ENCODE data around the gene CYP24A1. TPM values are rescaled to one million over a fixed set of nuclear protein-coding genes. Genes with fewer than 3 reads are reported as not detected.
"Not testable (repeated sequence)": the region's sequence is repeated elsewhere in the genome, so short reads cannot be mapped to it uniquely, and the experiment has no call there.

CYP24A1 gene
- total and polyA plus RNA-seq, 11 donors, result not detected

DNA sequence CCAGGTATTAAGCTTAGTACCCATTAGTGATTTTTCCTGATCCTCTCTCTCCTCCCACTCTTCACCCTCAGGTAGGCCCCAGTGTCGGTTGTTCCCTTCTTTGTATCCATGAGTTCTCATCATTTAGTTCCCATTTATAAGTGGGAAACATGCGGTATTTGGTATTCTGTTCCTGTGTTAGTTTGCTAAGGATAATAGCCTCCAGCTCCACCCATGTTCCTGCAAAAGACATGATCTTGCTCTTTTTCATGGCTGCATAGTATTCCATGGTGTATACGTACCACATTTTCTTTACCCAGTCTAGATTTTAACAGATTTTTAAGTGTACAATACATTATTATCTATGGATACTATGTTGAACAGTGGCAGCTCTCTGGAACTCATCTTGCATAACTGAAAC, 44.4 kb downstream of the CYP24A1 start:
- 94 to 98% (median 97%) methylated on average over 3 of the region's 3 CpGs for WGBS, 4 donors
- H3K27ac ChIP-seq, result no peak overlapping the region
- TF ChIP-seq, protein P1, sequence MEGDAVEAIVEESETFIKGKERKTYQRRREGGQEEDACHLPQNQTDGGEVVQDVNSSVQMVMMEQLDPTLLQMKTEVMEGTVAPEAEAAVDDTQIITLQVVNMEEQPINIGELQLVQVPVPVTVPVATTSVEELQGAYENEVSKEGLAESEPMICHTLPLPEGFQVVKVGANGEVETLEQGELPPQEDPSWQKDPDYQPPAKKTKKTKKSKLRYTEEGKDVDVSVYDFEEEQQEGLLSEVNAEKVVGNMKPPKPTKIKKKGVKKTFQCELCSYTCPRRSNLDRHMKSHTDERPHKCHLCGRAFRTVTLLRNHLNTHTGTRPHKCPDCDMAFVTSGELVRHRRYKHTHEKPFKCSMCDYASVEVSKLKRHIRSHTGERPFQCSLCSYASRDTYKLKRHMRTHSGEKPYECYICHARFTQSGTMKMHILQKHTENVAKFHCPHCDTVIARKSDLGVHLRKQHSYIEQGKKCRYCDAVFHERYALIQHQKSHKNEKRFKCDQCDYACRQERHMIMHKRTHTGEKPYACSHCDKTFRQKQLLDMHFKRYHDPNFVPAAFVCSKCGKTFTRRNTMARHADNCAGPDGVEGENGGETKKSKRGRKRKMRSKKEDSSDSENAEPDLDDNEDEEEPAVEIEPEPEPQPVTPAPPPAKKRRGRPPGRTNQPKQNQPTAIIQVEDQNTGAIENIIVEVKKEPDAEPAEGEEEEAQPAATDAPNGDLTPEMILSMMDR (IDR thresholded peaks at IDR 0.05), result no peak
- no peak for TF ChIP-seq POLR2A (IDR thresholded peaks at IDR 0.05)

DNA sequence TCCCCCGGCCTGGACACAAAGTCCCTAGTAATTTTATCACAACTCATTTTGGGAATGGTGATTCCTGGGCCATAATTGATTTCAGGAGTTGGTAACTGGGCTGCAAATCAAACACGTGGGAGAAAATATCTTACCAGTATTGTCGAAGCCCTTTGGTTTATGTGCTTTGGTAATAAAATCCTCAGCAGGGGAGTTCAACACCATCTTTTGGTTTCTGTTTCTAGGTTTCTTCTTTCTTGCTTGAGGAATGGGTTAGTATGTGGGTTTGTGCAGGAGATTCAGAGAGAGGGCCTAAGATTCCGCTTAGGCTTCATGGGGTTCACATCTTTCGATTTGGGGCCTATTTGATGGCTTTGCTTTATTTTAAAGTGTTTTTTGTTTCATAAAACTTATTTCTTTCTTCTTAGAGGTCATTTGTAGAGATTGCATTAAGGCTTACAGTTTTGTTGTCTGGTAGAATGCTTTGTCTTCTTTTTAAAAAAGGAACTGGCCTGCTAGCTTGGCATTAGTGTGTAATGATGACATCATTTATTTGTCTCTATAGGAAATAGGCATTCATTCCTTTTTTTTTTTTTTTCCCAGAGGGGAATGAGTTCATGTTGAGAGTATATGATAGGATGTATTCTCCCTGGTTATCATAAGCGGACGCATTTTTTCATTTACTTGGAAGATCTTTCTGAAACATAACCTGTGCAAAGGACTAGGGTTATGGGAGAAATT, 45.8 kb downstream of the CYP24A1 start:
- H3K9me3 ChIP-seq, result peaks cover 0 to 10% (median 0%) of the 10 kb centered on the region in 12 donors
- no peak overlapping the region for H3K4me3 ChIP-seq
- no peaks in the 10 kb centered on the region for H3K36me3 ChIP-seq
- peaks cover 0 to 15% (median 0%) of the 10 kb centered on the region in 12 donors for H3K4me1 ChIP-seq
- ATAC-seq (no peak), DNase-seq (no peak)
- H3K27ac ChIP-seq, result no peak overlapping the region
- intact Hi-C loops (cut with DNase I), result no loop called here
- no peak for TF ChIP-seq POLR2A (IDR thresholded peaks at IDR 0.05)
- TF ChIP-seq, protein P1 (IDR thresholded peaks at IDR 0.05), result no peak
- peaks cover 0 to 4% (median 0%) of the 10 kb centered on the region in 9 donors for H3K27me3 ChIP-seq
- 72 to 88% (median 86%) methylated on average over 7 of the region's 7 CpGs for WGBS, 4 donors

More for the DNA sequence above, 44.4 kb downstream of the CYP24A1 start:
- ATAC-seq (no peak), DNase-seq (no peak)
- intact Hi-C loops (cut with DNase I), result no loop called here
- peaks cover 0 to 21% (median 0%) of the 10 kb centered on the region in 12 donors for H3K4me1 ChIP-seq
- H3K4me3 ChIP-seq, result no peak overlapping the region
- H3K36me3 ChIP-seq, result no peaks in the 10 kb centered on the region
- peaks cover 0 to 4% (median 0%) of the 10 kb centered on the region in 9 donors for H3K27me3 ChIP-seq
- peaks cover 0 to 10% (median 0%) of the 10 kb centered on the region in 12 donors for H3K9me3 ChIP-seq

- DNase-seq (no peak), ATAC-seq (no peak)
- Histone ChIP-seq H3K27me3 (peaks cover 0 to 4% (median 0%) of the 10 kb centered on the region in 9 donors), H3K36me3 (no peaks in the 10 kb centered on the region), H3K4me3 (no peak overlapping the region), H3K27ac (no peak overlapping the region), H3K9me3 (peaks cover 0 to 10% (median 0%) of the 10 kb centered on the region in 12 donors), H3K4me1 (peaks cover 0 to 5% (median 0%) of the 10 kb centered on the region in 12 donors)
- WGBS, 4 donors, result 59 to 72% (median 66%) methylated on average over 3 of the region's 3 CpGs
- intact Hi-C loops (cut with DNase I), result no loop called here
- TF ChIP-seq, protein P1 (IDR thresholded peaks at IDR 0.05), result no peak
- TF ChIP-seq POLR2A (IDR thresholded peaks at IDR 0.05), result no peak
Observed at GRCh38 chr20:54126806-54127655, 46.8 kb downstream of the CYP24A1 start.

GRCh38 chr20:54126328-54126727, 47.5 kb downstream of the CYP24A1 start:
- H3K4me1 ChIP-seq; intact Hi-C loops (cut with DNase I); H3K27ac ChIP-seq; ATAC-seq; DNase-seq; H3K27me3 ChIP-seq; H3K36me3 ChIP-seq; H3K4me3 ChIP-seq: not testable (repeated sequence)
- H3K9me3 ChIP-seq, result peaks cover 0 to 10% (median 0%) of the 10 kb centered on the region in 12 donors
- WGBS, 4 donors, result 93 to 95% (median 95%) methylated on average over 12 of the region's 12 CpGs

All from heart left ventricle (tissue), 16 donors.